ENCODE data around the gene FEV.

FEV gene

DNA sequence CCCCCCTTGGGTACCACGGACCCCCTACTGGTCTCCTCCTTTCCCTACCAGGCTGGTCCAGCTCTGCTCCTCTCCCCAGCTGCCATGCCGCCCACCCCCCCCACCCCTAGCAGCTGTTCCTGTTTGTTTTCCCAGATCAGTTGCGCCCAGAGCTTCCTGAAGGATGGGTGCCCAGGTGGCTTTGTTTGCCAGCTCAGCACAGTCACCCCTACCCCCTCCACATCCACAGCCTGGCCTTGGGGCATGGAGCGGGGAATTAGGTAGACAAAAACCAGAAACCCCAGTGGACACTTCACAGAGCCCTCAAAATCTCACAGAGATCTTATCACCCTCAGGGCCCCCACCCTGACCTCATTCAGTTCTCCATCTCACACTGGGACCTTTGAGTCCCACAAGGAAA is 12.0 kb upstream of the FEV start:
- Histone ChIP-seq H3K27me3 (ENCODE audit: control insufficient read depth, insufficient read depth, low read length) (peaks cover 55% of the 10 kb centered on the region), H3K4me3 (ENCODE audit: low read length) (no peak overlapping the region), H3K27ac (ENCODE audit: low read depth, low read length) (no peak overlapping the region), H3K4me1 (ENCODE audit: control insufficient read depth, insufficient read depth, low read length) (peaks cover 7% of the 10 kb centered on the region), H3K36me3 (ENCODE audit: control insufficient read depth, insufficient read depth, low read length) (no peaks in the 10 kb centered on the region), H3K9ac (ENCODE audit: low read length) (no peak overlapping the region)

GRCh38 chr2:218995972-218996711 is 11.2 kb upstream of the FEV start:
- H3K9ac ChIP-seq (ENCODE audit: low read length), result no peak overlapping the region

DNA sequence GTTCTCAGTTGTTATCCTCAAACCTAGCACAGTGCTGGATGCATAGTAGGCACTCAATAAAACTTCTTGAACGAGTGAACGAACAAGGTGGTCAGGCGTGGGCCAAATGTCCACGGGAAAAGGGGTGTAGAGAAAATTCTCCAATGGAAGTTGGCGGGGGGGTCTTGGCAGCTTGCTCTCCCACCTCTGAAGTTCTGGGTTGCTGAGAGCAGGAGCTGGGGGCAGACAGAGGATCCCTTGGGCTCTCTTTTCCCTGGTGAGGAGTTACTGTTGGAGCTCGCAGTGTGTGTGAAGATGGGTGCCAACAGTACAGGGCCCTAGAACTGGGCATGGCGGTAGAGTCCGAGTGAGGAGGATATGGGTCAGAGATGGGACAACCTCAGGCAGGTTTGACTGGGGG is 10.6 kb upstream of the FEV start:
- Histone ChIP-seq H3K27me3 (ENCODE audit: control insufficient read depth, insufficient read depth, low read length) (peaks cover 61% of the 10 kb centered on the region), H3K36me3 (ENCODE audit: control insufficient read depth, insufficient read depth, low read length) (no peaks in the 10 kb centered on the region), H3K27ac (ENCODE audit: low read depth, low read length) (no peak overlapping the region), H3K4me1 (ENCODE audit: control insufficient read depth, insufficient read depth, low read length) (peaks cover 7% of the 10 kb centered on the region), H3K4me3 (ENCODE audit: low read length) (no peak overlapping the region), H3K9ac (ENCODE audit: low read length) (no peak overlapping the region)

More at GRCh38 chr2:218995972-218996711, 11.2 kb upstream of the FEV start:
- H3K36me3 ChIP-seq (ENCODE audit: control insufficient read depth, insufficient read depth, low read length), result no peaks in the 10 kb centered on the region
- no peak overlapping the region for H3K27ac ChIP-seq (ENCODE audit: low read depth, low read length)
- peaks cover 61% of the 10 kb centered on the region for H3K27me3 ChIP-seq (ENCODE audit: control insufficient read depth, insufficient read depth, low read length)
- H3K4me1 ChIP-seq (ENCODE audit: control insufficient read depth, insufficient read depth, low read length), result peaks cover 7% of the 10 kb centered on the region
- H3K4me3 ChIP-seq (ENCODE audit: low read length), result peak overlapping the region; percentile 59

- Histone ChIP-seq H3K4me1 (ENCODE audit: control insufficient read depth, insufficient read depth, low read length) (peaks cover 7% of the 10 kb centered on the region), H3K36me3 (ENCODE audit: control insufficient read depth, insufficient read depth, low read length) (no peaks in the 10 kb centered on the region), H3K9ac (ENCODE audit: low read length) (no peak within 1 kb of the TSS), H3K4me3 (ENCODE audit: low read length) (peak within 1 kb of the TSS; percentile 54), H3K27me3 (ENCODE audit: control insufficient read depth, insufficient read depth, low read length) (peaks cover 66% of the 10 kb centered on the region), H3K27ac (ENCODE audit: low read depth, low read length) (no peak within 1 kb of the TSS)
Measured at GRCh38 chr2:218993345-218994315, 8.6 kb upstream of the FEV start, which contains the start of gene CRYBA2. CRYBA2 (minus strand) TSS chr2:218993422; CDS start chr2:218993176, 246 bp downstream.

GRCh38 chr2:218992703-218993344 is 7.8 kb upstream of the FEV start:
- Histone ChIP-seq H3K4me1 (ENCODE audit: control insufficient read depth, insufficient read depth, low read length) (peaks cover 7% of the 10 kb centered on the region), H3K4me3 (ENCODE audit: low read length) (peak overlapping the region; percentile 54), H3K36me3 (ENCODE audit: control insufficient read depth, insufficient read depth, low read length) (no peaks in the 10 kb centered on the region), H3K9ac (ENCODE audit: low read length) (no peak overlapping the region), H3K27ac (ENCODE audit: low read depth, low read length) (no peak overlapping the region), H3K27me3 (ENCODE audit: control insufficient read depth, insufficient read depth, low read length) (peaks cover 72% of the 10 kb centered on the region)

DNA sequence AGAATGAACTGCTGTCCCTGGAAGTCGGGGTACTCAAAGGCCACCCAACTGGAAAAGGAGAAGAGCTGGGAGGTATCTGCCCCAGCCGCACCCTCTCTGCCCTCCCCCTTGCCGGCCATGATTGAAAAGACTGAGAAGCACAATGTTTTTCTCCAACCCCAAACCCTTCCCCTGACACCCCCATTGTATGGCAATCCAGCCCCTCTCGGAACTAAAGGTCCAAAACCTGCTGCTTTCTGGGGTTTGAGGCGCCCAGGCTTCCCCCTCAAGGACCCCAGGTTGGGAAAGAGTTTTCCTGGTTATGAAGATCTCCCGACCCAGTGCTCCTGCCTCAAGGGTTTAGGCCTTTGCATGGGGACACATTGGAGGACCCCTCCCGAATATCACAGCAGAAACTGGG is 7.2 kb upstream of the FEV start:
- no peak overlapping the region for H3K27ac ChIP-seq (ENCODE audit: low read depth, low read length)
- H3K27me3 ChIP-seq (ENCODE audit: control insufficient read depth, insufficient read depth, low read length), result peaks cover 78% of the 10 kb centered on the region
- no peak overlapping the region for H3K4me3 ChIP-seq (ENCODE audit: low read length)
- H3K4me1 ChIP-seq (ENCODE audit: control insufficient read depth, insufficient read depth, low read length), result peaks cover 7% of the 10 kb centered on the region
- no peaks in the 10 kb centered on the region for H3K36me3 ChIP-seq (ENCODE audit: control insufficient read depth, insufficient read depth, low read length)
- no peak overlapping the region for H3K9ac ChIP-seq (ENCODE audit: low read length)

DNA sequence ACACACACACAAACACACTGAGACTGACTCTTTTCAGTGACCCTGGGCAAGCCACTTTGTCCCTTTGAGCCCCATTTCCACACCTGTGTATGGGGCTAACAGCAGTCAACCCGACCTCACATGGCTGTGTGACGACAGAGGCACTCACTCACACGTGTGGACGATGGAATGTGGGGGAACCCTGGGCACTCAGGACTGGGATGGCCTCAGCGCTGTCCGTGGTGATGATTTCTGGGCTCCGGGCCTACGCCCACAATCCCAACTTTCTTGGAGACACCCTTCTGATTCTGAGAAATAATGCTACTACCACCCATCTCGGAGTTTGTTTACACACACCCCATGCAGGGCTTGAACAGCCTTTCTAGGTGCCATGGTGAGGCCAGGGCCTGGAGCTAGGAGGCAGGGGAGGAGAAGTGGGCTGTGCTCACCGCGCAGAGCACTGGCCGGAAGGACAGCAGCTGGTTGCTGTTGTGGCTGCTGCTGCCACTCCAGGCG is 6.7 kb upstream of the FEV start:
- Histone ChIP-seq H3K9ac (ENCODE audit: low read length) (no peak overlapping the region), H3K27me3 (ENCODE audit: control insufficient read depth, insufficient read depth, low read length) (peaks cover 82% of the 10 kb centered on the region), H3K4me3 (ENCODE audit: low read length) (no peak overlapping the region), H3K27ac (ENCODE audit: low read depth, low read length) (no peak overlapping the region), H3K4me1 (ENCODE audit: control insufficient read depth, insufficient read depth, low read length) (peaks cover 7% of the 10 kb centered on the region), H3K36me3 (ENCODE audit: control insufficient read depth, insufficient read depth, low read length) (no peaks in the 10 kb centered on the region)

DNA sequence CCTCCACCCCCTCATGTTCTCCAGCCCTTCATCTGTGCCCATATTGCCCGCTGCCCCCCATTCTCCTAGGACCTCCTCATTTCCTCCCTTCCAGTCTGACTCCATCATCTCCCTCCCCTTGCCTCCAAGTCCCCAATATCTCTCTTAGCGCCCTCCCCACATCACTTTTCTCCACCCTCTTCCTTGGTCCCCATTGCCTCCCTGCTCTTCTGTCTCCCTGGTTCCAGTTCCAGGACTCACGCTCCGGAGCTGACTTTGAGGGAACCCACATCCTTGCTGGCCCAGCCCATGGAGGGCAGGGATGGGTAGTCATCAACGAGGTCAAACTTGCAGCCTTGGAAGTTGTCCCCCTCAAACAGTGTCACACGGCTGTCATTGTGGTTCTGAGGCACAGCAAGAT is 5.6 kb upstream of the FEV start:
- H3K4me1 ChIP-seq (ENCODE audit: control insufficient read depth, insufficient read depth, low read length), result peaks cover 1% of the 10 kb centered on the region
- no peak overlapping the region for H3K9ac ChIP-seq (ENCODE audit: low read length)
- no peak overlapping the region for H3K27ac ChIP-seq (ENCODE audit: low read depth, low read length)
- no peaks in the 10 kb centered on the region for H3K36me3 ChIP-seq (ENCODE audit: control insufficient read depth, insufficient read depth, low read length)
- peaks cover 88% of the 10 kb centered on the region for H3K27me3 ChIP-seq (ENCODE audit: control insufficient read depth, insufficient read depth, low read length)
- no peak overlapping the region for H3K4me3 ChIP-seq (ENCODE audit: low read length)

DNA sequence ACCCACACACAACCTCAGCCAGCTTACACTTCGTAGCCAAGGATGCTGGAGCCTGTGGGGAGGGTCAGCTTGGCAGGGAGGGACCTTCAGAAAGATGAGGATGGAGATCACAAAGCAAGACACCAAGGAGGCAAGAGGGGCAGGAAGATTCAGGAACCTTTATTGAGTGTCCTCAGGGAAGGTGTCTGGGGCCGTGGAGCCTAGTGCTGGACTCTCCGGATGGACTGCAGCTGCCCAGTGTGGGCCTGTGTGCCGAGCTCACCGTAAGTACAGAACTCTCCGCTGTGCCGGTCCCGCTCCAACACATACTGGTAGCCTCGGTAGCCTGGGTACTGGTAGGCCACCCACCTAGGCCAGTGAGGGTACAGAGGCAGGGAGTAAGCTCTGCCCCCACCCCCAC is 5.1 kb upstream of the FEV start:
- H3K36me3 ChIP-seq (ENCODE audit: control insufficient read depth, insufficient read depth, low read length), result no peaks in the 10 kb centered on the region
- no peaks in the 10 kb centered on the region for H3K4me1 ChIP-seq (ENCODE audit: control insufficient read depth, insufficient read depth, low read length)
- H3K27me3 ChIP-seq (ENCODE audit: control insufficient read depth, insufficient read depth, low read length), result peaks cover 86% of the 10 kb centered on the region
- no peak overlapping the region for H3K27ac ChIP-seq (ENCODE audit: low read depth, low read length)
- H3K4me3 ChIP-seq (ENCODE audit: low read length), result no peak overlapping the region
- H3K9ac ChIP-seq (ENCODE audit: low read length), result no peak overlapping the region

- Histone ChIP-seq H3K4me1 (ENCODE audit: control insufficient read depth, insufficient read depth, low read length) (no peaks in the 10 kb centered on the region), H3K27me3 (ENCODE audit: control insufficient read depth, insufficient read depth, low read length) (peaks cover 78% of the 10 kb centered on the region), H3K4me3 (ENCODE audit: low read length) (no peak overlapping the region), H3K36me3 (ENCODE audit: control insufficient read depth, insufficient read depth, low read length) (no peaks in the 10 kb centered on the region), H3K27ac (ENCODE audit: low read depth, low read length) (no peak overlapping the region), H3K9ac (ENCODE audit: low read length) (no peak overlapping the region)
Measured at GRCh38 chr2:218988650-218989049, 3.7 kb upstream of the FEV start.

DNA sequence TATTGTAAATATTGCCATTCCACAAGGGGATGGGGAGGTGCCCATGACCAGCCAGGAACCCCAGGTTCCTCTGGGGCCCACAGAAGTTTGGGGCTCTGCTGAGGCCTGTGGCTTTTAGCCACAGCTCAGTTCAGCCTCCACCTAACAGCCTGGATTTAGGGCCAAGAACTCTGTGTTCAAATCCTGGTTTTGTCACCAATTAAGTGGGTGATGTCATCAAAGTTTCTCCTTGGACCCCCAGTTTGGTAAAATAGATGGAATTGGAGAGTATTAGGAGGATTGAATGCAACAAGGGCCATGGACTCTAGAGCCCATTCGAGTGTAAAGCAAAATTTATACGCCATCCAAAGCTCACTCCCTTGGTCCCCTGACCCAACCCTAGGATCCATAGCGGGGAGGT is 3.2 kb upstream of the FEV start:
- Histone ChIP-seq H3K9ac (ENCODE audit: low read length) (no peak overlapping the region), H3K4me3 (ENCODE audit: low read length) (no peak overlapping the region), H3K27me3 (ENCODE audit: control insufficient read depth, insufficient read depth, low read length) (peaks cover 79% of the 10 kb centered on the region), H3K4me1 (ENCODE audit: control insufficient read depth, insufficient read depth, low read length) (no peaks in the 10 kb centered on the region), H3K27ac (ENCODE audit: low read depth, low read length) (no peak overlapping the region), H3K36me3 (ENCODE audit: control insufficient read depth, insufficient read depth, low read length) (no peaks in the 10 kb centered on the region)

- Histone ChIP-seq H3K9ac (ENCODE audit: low read length) (no peak overlapping the region), H3K36me3 (ENCODE audit: control insufficient read depth, insufficient read depth, low read length) (no peaks in the 10 kb centered on the region), H3K4me3 (ENCODE audit: low read length) (no peak overlapping the region), H3K4me1 (ENCODE audit: control insufficient read depth, insufficient read depth, low read length) (no peaks in the 10 kb centered on the region), H3K27me3 (ENCODE audit: control insufficient read depth, insufficient read depth, low read length) (peaks cover 79% of the 10 kb centered on the region), H3K27ac (ENCODE audit: low read depth, low read length) (no peak overlapping the region)
Measured at GRCh38 chr2:218986148-218986761, 1.3 kb upstream of the FEV start.
